PC-9 (cell line): ENCODE measurements around the gene ATP13A3.

ENCODE experiments used
- CTCF ChIP-seq: fragments of 200-600 bp; sonication (generic); conservative IDR thresholded peaks from 2 replicates; pipeline ENCODE4 v1.6.1; 2017; ENCODE audit warnings: mixed run types, antibody characterized with exemption, mild to moderate bottlenecking, moderate library complexity
- EZH2 ChIP-seq: fragments of 200-600 bp; sonication (generic); IDR thresholded peaks from 2 replicates; pipeline ENCODE4 v1.8.0; 2017; ENCODE audit warnings: antibody characterized with exemption, low read depth

- no peak for TF ChIP-seq EZH2
- TF ChIP-seq CTCF: no peak
Measured at GRCh38 chr3:194497799-194498575, 11.2 kb upstream of the ATP13A3 start.
